ENCODE results near the gene PTPRM.

Gene PTPRM

GRCh38 chr18:7722955-7723354, 155.8 kb downstream of the PTPRM start:
- no peak overlapping the region for H3K4me3 ChIP-seq (ENCODE audit: low read depth, low read length)
- TF ChIP-seq CTCF (IDR thresholded peaks at IDR 0.05; ENCODE audit: low read depth, low read length), result no peak

GRCh38 chr18:7723558-7723957, 156.4 kb downstream of the PTPRM start:
- TF ChIP-seq CTCF (IDR thresholded peaks at IDR 0.05; ENCODE audit: low read depth, low read length), result no peak
- no peak overlapping the region for H3K4me3 ChIP-seq (ENCODE audit: low read depth, low read length)

- H3K4me3 ChIP-seq (ENCODE audit: low read depth, low read length), result no peak overlapping the region
- no peak for TF ChIP-seq CTCF (IDR thresholded peaks at IDR 0.05; ENCODE audit: low read depth, low read length)
Measured at GRCh38 chr18:7725473-7725872, 158.4 kb downstream of the PTPRM start.

GRCh38 chr18:7725897-7726296, 158.8 kb downstream of the PTPRM start:
- no peak for TF ChIP-seq CTCF (IDR thresholded peaks at IDR 0.05; ENCODE audit: low read depth, low read length)
- H3K4me3 ChIP-seq (ENCODE audit: low read depth, low read length), result no peak overlapping the region

- TF ChIP-seq CTCF (IDR thresholded peaks at IDR 0.05; ENCODE audit: low read depth, low read length), result no peak
- no peak overlapping the region for H3K4me3 ChIP-seq (ENCODE audit: low read depth, low read length)
Measured at GRCh38 chr18:7726522-7726921, 159.4 kb downstream of the PTPRM start.

- H3K4me3 ChIP-seq (ENCODE audit: low read depth, low read length), result no peak overlapping the region
- TF ChIP-seq CTCF (IDR thresholded peaks at IDR 0.05; ENCODE audit: low read depth, low read length), result no peak
Measured at GRCh38 chr18:7727361-7728076, 160.4 kb downstream of the PTPRM start.

GRCh38 chr18:7728297-7728696, 161.2 kb downstream of the PTPRM start:
- TF ChIP-seq CTCF (IDR thresholded peaks at IDR 0.05; ENCODE audit: low read depth, low read length), result no peak
- H3K4me3 ChIP-seq (ENCODE audit: low read depth, low read length), result no peak overlapping the region

Data from WI38 (cell line).